Liver (tissue), 9 donors: Measurements from ENCODE around the gene MFN1. TPM values are rescaled to one million over a fixed set of nuclear protein-coding genes. Genes with fewer than 3 reads are reported as not detected.

ENCODE experiments used
- DNase-seq: peaks from one replicate; pipeline ENCODE4 v3.0.0-alpha.2; 2017; ENCODE audit warnings: low spot score
- H3K27ac ChIP-seq, 2 donors: one replicate each; pipeline ENCODE4 v1.7.0; 2013; ENCODE audit warnings: inconsistent platforms in 2 of 2, low read length in 2 of 2, control low read depth in 1 of 2, low read depth in 1 of 2, mild to moderate bottlenecking in 1 of 2
- H3K27me3 ChIP-seq, 4 donors: one replicate each; pipeline versions ENCODE4 v1.6.1 to v1.7.0; 2013; ENCODE audit warnings: low read length in 3 of 4, inconsistent platforms in 1 of 4, mild to moderate bottlenecking in 1 of 4, moderate library complexity in 1 of 4; ENCODE audit not compliant: control insufficient read depth in 4 of 4, insufficient read depth in 4 of 4
- H3K36me3 ChIP-seq, 4 donors: one replicate each; pipeline versions ENCODE4 v1.6.1 to v1.7.0; 2013; ENCODE audit warnings: low read length in 3 of 4, mild to moderate bottlenecking in 3 of 4, low read depth in 1 of 4, moderate library complexity in 1 of 4; ENCODE audit not compliant: control insufficient read depth in 4 of 4, insufficient read depth in 3 of 4
- H3K4me1 ChIP-seq, 4 donors: one replicate each; pipeline versions ENCODE4 v1.6.1 to v1.7.0; 2013; ENCODE audit warnings: low read length in 3 of 4, mild to moderate bottlenecking in 3 of 4, moderate library complexity in 1 of 4; ENCODE audit not compliant: control insufficient read depth in 4 of 4, insufficient read depth in 4 of 4
- H3K4me3 ChIP-seq, 3 donors: one replicate each; pipeline versions ENCODE4 v1.6.1 to v1.7.0; 2013; ENCODE audit warnings: low read length in 3 of 3, control low read depth in 1 of 3, low read depth in 1 of 3, mild to moderate bottlenecking in 1 of 3
- H3K9ac ChIP-seq, 2 donors: one replicate each; pipeline ENCODE4 v1.7.0; 2013; ENCODE audit warnings: low read length in 2 of 2, mild to moderate bottlenecking in 2 of 2, moderate library complexity in 2 of 2, control low read depth in 1 of 2, low read depth in 1 of 2
- H3K9me3 ChIP-seq, 4 donors: one replicate each; pipeline versions ENCODE4 v1.6.1 to v1.7.0; 2013; ENCODE audit warnings: low read length in 3 of 4; ENCODE audit not compliant: control insufficient read depth in 4 of 4
- ATF3 ChIP-seq: IDR thresholded peaks from 2 replicates; pipeline ENCODE4 v1.6.1; 2016; ENCODE audit warnings: antibody characterized with exemption
- CTCF ChIP-seq: fragments of 150-350 bp; IDR thresholded peaks from 2 replicates; pipeline ENCODE4 v1.5.1; 2017; ENCODE audit warnings: improper control_type of control experiment, low read depth, low read length; ENCODE audit not compliant: missing input control
- EGR1 ChIP-seq, 2 donors: IDR thresholded peaks; 2 replicates each; pipeline ENCODE4 v1.6.1; 2016 to 2018; ENCODE audit warnings: antibody characterized with exemption in 2 of 2, low read depth in 2 of 2
- FOXA1 ChIP-seq: IDR thresholded peaks from 2 replicates; pipeline ENCODE4 v1.6.1; 2016; ENCODE audit warnings: antibody characterized with exemption
- FOXA2 ChIP-seq: IDR thresholded peaks from 2 replicates; pipeline ENCODE4 v1.6.1; 2016; ENCODE audit warnings: antibody characterized with exemption
- GABPA ChIP-seq, 2 donors: IDR thresholded peaks in 1 of 2; conservative IDR thresholded peaks in 1 of 2; 2 replicates each; pipeline ENCODE4 v1.6.1; 2016; ENCODE audit warnings: antibody characterized with exemption in 2 of 2, mild to moderate bottlenecking in 1 of 2, moderate library complexity in 1 of 2
- HNF4A ChIP-seq, 2 donors: conservative IDR thresholded peaks; 2 replicates each; pipeline ENCODE4 v1.6.1; 2016; ENCODE audit warnings: antibody characterized with exemption in 2 of 2, mild to moderate bottlenecking in 2 of 2
- HNF4G ChIP-seq: IDR thresholded peaks from 2 replicates; pipeline ENCODE4 v1.6.1; 2016; ENCODE audit warnings: antibody characterized with exemption
- JUND ChIP-seq, 2 donors: IDR thresholded peaks; 2 replicates each; pipeline ENCODE4 v1.6.1; 2016; ENCODE audit warnings: antibody characterized with exemption in 2 of 2
- MAX ChIP-seq: IDR thresholded peaks from 2 replicates; pipeline ENCODE4 v1.6.1; 2016; ENCODE audit warnings: antibody characterized with exemption
- NR2F2 ChIP-seq: IDR thresholded peaks from 2 replicates; pipeline ENCODE4 v1.6.1; 2016; ENCODE audit warnings: antibody characterized with exemption
- RAD21 ChIP-seq, 2 donors: IDR thresholded peaks; 2 replicates each; pipeline ENCODE4 v1.6.1; 2016; ENCODE audit warnings: antibody characterized with exemption in 2 of 2, mild to moderate bottlenecking in 2 of 2
- REST ChIP-seq: IDR thresholded peaks from 2 replicates; pipeline ENCODE4 v1.6.1; 2016; ENCODE audit warnings: antibody characterized with exemption, mild to moderate bottlenecking
- RXRA ChIP-seq, 2 donors: IDR thresholded peaks; 2 replicates each; pipeline ENCODE4 v1.6.1; 2017 to 2018; ENCODE audit warnings: antibody characterized with exemption in 2 of 2, mild to moderate bottlenecking in 1 of 2
- SP1 ChIP-seq: IDR thresholded peaks from 2 replicates; pipeline ENCODE4 v1.6.1; 2018; ENCODE audit warnings: antibody characterized with exemption, mild to moderate bottlenecking
- TAF1 ChIP-seq: conservative IDR thresholded peaks from 2 replicates; pipeline ENCODE4 v1.6.1; 2016; ENCODE audit warnings: antibody characterized with exemption, mild to moderate bottlenecking
- YY1 ChIP-seq: IDR thresholded peaks from 2 replicates; pipeline ENCODE4 v1.6.1; 2016; ENCODE audit warnings: antibody characterized with exemption, mild to moderate bottlenecking
- ZBTB33 ChIP-seq: IDR thresholded peaks from 2 replicates; pipeline ENCODE4 v1.6.1; 2016; ENCODE audit warnings: antibody characterized with exemption
- WGBS: extraction: QIAGEN DNeasy Blood & Tissue Kit; methylation state at CpG from one replicate; pipeline ENCODE4 v1.1.7; 2013; 5-methylcytosine and 5-hydroxymethylcytosine counted together
- polyA plus RNA-seq, 2 donors: library from polyadenylated mRNA; stranded (reverse) in 1 of 2; unstranded in 1 of 2; fragments of 200-250 nt in 1 of 2; fragments of >200 nt in 1 of 2; fragmentation: Nextera tagmentation in 1 of 2; extraction: Ambion mirVana in 1 of 2; gene quantifications; one replicate each; pipeline versions ENCODE4 v1.2.1 to v1.2.3, GENCODE V29; 2013 to 2015
- total RNA-seq, 2 donors: library from RNA; depleted of rRNA; stranded (reverse); fragments of >200 nt; gene quantifications; one replicate each; pipeline ENCODE4 v1.2.3, GENCODE V29; 2014
- donor health status: healthy.
- donor health status: healthy.
- donor health status: healthy.
- donor health status: healthy.
- donor health status: healthy.

MFN1 gene
- total and polyA plus RNA-seq, 4 donors: 6.4 to 31.9 (median 12.7) TPM

GRCh38 chr3:179302111-179302510 is 45.4 kb upstream of the MFN1 start:
- Histone ChIP-seq H3K9ac (no peak overlapping the region), H3K27ac (no peak overlapping the region), H3K9me3 (peaks cover 0 to 3% (median 0%) of the 10 kb centered on the region in 4 donors), H3K27me3 (peaks cover 0 to 3% (median 1%) of the 10 kb centered on the region in 4 donors), H3K4me3 (no peak overlapping the region), H3K36me3 (no peaks in the 10 kb centered on the region), H3K4me1 (no peaks in the 10 kb centered on the region)
- WGBS: 82% methylated on average over 7 of the region's 7 CpGs
- DNase-seq: no peak
- TF ChIP-seq NR2F2 (no peak), EGR1 (IDR thresholded peaks at IDR 0.05; ENCODE audit: low read depth in 2 of 2) (no peak), TAF1 (no peak), YY1 (no peak), FOXA1 (no peak), FOXA2 (no peak), RXRA (IDR thresholded peaks at IDR 0.05) (no peak), GABPA (IDR thresholded peaks at IDR 0.05 in 1 of 2, conservative IDR thresholded peaks at IDR 0.05 in 1 of 2) (no peak), HNF4G (no peak), RAD21 (IDR thresholded peaks at IDR 0.05) (no peak), HNF4A (conservative IDR thresholded peaks at IDR 0.05) (no peak), JUND (IDR thresholded peaks at IDR 0.05) (no peak), CTCF (no peak), REST (no peak), MAX (no peak), SP1 (no peak), ZBTB33 (no peak), ATF3 (no peak)
